DOHH2 (cell line): ENCODE data around the gene FEM1C.

Source experiments
- CTCF ChIP-seq: fragments of 200-600 bp; sonication (generic); IDR thresholded peaks from one replicate; pipeline ENCODE4 v1.5.1; 2014; ENCODE audit warnings: antibody characterized with exemption, mild to moderate bottlenecking, low read depth, low read length; ENCODE audit not compliant: poor library complexity, severe bottlenecking
- EZH2phosphoT487 ChIP-seq: fragments of 200-600 bp; sonication (generic); IDR thresholded peaks from 2 replicates; pipeline ENCODE4 v1.6.1; 2017; ENCODE audit warnings: borderline replicate concordance, mild to moderate bottlenecking, antibody characterized with exemption, low read length, moderate library complexity, mixed read lengths

DNA sequence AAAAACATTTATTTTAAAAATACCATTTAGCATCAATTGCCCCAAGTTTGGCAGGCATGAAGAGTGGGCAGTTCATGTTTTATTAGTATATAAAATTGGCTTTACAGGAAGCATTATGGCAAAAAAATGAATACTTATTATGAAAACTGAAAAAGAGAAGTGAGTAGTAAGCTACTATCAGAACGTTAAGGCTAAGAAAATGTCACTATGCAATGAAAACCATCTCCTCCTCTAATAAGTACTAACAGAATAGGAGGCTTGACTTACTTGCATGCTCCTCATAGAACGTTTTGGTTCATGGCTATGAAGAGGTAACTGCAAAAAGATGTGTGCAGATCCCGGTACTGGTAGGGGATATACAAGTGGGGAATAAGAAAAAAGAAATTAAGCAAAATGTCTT is 34.1 kb upstream of the FEM1C start:
- TF ChIP-seq CTCF = no peak
- TF ChIP-seq EZH2phosphoT487 = no peak
